ENCODE measurements around the gene KIFC3.
"Not testable (repeated sequence)": the region's sequence is repeated elsewhere in the genome, so short reads cannot be mapped to it uniquely, and the experiment has no call there.

The KIFC3 gene

DNA sequence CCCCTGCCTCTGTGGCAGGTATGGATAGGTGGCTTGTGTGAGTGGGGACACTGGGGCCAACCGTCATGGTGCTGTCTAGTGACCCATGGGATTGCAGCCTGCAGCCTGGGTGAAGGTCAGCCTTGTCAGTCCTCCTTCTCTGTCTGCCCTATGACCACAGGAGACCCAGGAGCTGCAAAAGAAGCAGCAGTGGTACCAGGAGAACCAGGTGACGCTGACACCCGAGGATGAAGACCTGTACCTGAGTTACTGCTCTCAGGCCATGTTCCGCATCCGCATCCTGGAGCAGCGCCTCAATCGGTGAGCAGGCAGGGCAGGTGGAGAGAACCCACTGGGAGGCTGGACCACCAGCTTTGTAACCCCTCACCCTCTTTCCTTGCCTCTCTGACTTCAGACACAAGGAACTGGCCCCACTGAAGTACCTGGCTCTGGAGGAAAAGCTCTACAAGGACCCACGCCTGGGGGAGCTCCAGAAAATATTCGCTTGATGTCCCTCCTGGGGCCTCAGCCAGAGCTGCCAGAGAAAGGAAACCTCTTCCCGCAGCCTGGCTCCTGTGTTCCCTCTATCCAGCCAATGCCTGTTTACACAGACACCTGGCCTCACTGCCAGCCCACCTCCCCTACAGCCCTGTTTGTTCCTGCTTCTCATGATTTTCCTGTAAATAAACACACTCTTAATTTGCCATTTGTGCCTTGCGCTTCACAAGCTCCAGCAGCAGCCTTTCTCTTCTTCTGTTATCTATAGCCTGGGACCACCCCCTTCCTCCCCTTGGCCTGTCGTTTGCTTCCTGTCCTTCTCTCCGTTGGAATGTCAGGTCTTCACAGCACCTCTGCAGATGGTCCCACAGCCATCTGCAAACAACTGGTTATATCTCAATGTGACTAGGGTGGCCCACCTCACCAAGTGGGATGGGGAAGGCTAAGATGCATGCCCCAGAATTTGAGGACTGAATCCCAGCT lies 71.2 kb downstream of the KIFC3 start:
- H3K9me3 Mint-ChIP-seq = peaks cover 6% of the 10 kb centered on the region
- peaks cover 20% of the 10 kb centered on the region for H3K36me3 Mint-ChIP-seq (ENCODE audit: low read depth)
- H3K4me3 Mint-ChIP-seq = no peak overlapping the region
- no peak for DNase-seq
- no peak overlapping the region for H3K27ac Mint-ChIP-seq
- H3K27me3 Mint-ChIP-seq = no peaks in the 10 kb centered on the region
- peaks cover 14% of the 10 kb centered on the region for H3K4me1 Mint-ChIP-seq (ENCODE audit: low read depth)

DNA sequence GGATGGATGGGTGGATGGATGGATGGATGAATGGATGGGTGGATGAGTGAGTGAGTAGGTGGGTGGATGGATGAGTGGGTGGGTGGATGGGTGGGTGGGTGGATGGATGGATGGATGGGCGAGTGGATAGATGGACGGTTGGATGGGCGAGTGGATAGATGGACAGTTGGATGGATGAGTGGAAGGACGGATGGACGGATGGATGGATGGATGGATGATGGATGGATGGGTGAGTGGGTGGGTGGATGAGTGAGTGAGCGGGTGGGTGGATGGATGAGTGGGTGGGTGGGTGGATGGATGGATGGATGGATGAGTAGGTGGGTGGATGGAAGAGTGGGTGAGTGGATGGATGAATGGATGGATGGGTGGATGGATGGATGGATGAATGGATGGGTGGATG lies 72.4 kb downstream of the KIFC3 start:
- not testable (repeated sequence) for H3K27me3 Mint-ChIP-seq, H3K4me3 Mint-ChIP-seq, DNase-seq, H3K9me3 Mint-ChIP-seq, H3K27ac Mint-ChIP-seq
- Mint-ChIP-seq H3K4me1 (ENCODE audit: low read depth) (peaks cover 13% of the 10 kb centered on the region), H3K36me3 (ENCODE audit: low read depth) (peaks cover 12% of the 10 kb centered on the region)

DNA sequence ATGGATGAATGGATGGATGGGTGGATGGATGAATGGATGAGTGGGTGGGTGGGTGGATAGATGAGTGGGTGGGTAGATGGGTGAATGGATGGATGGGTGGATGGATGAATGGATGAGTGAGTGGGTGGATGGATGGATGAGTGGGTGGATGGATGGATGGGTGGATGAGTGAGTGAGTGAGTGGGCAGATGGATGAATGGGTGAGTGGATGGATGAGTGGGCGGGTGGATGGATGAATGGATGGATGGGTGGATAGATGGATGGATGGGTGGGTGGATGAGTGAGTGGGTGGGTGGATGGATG lies 73.2 kb downstream of the KIFC3 start:
- peaks cover 6% of the 10 kb centered on the region for H3K9me3 Mint-ChIP-seq
- H3K4me3 Mint-ChIP-seq = no peak overlapping the region
- no peak overlapping the region for H3K27ac Mint-ChIP-seq

DNA sequence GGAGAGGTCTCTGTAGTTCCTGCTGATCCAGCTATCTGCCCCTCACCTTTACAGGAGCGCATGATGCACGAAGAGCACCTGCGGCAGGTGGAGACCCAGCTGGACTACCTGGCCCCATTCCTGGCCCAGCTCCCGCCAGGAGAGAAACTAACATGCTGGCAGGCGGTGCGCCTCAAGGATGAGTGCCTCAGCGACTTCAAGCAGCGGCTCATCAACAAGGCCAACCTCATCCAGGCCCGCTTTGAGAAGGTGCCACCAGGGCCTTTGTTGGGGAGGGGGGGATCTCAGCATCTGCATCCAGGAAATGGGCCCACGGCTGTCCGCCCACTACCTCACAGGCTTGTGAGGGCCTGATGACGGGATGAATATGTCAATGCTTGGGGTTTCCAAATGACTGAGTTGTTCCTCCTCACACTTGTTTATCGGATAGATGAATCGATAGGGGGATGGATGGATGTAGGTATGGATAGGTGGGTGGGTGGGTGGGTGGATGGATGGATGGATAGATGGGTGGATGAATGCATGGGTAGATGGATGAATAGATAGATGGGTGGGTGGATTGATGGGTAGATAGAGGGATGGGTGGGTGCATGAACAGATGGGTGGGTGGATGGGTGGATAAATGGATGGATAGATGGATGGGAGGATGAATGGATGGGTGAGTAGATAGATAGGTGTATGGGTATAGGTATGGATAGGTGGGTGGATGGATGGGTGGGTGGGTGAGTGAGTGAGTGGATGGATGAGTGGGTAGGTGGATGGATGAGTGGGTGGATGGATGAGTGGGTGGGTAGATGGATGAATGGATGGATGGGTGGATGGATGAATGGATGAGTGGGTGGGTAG lies 73.7 kb downstream of the KIFC3 start:
- Mint-ChIP-seq H3K9me3 (peaks cover 6% of the 10 kb centered on the region), H3K27me3 (no peaks in the 10 kb centered on the region), H3K27ac (no peak overlapping the region), H3K4me1 (ENCODE audit: low read depth) (peaks cover 8% of the 10 kb centered on the region), H3K4me3 (no peak overlapping the region), H3K36me3 (ENCODE audit: low read depth) (peaks cover 8% of the 10 kb centered on the region)
- no peak for DNase-seq

More for the DNA sequence above, 73.2 kb downstream of the KIFC3 start:
- Mint-ChIP-seq H3K4me1 (ENCODE audit: low read depth) (peaks cover 11% of the 10 kb centered on the region), H3K27me3 (no peaks in the 10 kb centered on the region), H3K36me3 (ENCODE audit: low read depth) (peaks cover 8% of the 10 kb centered on the region)
- no peak for DNase-seq

DNA sequence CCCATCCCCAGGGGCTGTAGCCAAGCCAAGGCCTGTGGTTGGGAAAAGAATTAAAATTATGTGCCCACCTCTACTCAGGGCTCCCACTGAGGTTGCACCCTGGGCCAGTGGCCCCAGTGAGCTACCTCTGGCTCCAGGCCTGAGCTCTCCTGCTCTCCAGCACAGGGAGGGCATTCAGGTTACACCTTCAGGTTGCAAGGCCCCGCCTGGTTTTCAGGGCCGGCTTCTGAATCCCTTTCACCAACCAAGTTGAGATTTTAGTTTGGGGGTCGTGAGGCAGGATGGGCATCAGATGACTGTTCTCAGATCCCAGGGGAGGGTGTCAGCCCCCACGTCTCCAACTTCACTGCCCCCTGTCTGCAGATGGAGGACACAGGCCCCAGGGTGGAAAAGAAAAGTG lies 74.7 kb downstream of the KIFC3 start:
- H3K36me3 Mint-ChIP-seq (ENCODE audit: low read depth) = peaks cover 2% of the 10 kb centered on the region
- no peak for DNase-seq
- H3K4me1 Mint-ChIP-seq (ENCODE audit: low read depth) = peaks cover 6% of the 10 kb centered on the region
- H3K27me3 Mint-ChIP-seq = no peaks in the 10 kb centered on the region
- H3K27ac Mint-ChIP-seq = no peak overlapping the region
- no peaks in the 10 kb centered on the region for H3K9me3 Mint-ChIP-seq
- H3K4me3 Mint-ChIP-seq = no peak overlapping the region

GRCh38 chr16:57726433-57726947 lies 75.8 kb downstream of the KIFC3 start:
- Mint-ChIP-seq H3K9me3 (no peaks in the 10 kb centered on the region), H3K27me3 (no peaks in the 10 kb centered on the region), H3K4me3 (no peak overlapping the region), H3K36me3 (ENCODE audit: low read depth) (no peaks in the 10 kb centered on the region), H3K27ac (no peak overlapping the region), H3K4me1 (ENCODE audit: low read depth) (peaks cover 6% of the 10 kb centered on the region)
- DNase-seq = no peak

DNA sequence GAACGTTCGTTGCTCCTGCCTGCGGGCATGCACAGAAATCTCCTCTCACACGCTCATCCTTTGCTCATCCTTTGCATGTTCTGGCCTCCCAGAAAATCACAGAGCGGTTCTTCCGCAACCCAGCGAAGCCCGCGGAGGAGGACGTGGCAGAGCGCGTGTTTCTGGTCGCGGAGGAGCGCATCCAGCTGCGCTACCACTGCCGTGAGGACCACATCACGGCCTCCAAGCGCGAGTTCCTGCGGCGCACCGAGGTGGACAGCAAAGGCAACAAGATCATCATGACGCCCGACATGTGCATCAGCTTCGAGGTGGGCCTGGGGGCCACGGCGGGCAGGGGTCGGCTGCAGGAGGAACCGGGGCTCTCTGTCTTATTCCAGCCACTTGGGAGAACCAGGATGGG lies 76.3 kb downstream of the KIFC3 start:
- Mint-ChIP-seq H3K27ac (no peak overlapping the region), H3K9me3 (no peaks in the 10 kb centered on the region), H3K4me3 (no peak overlapping the region), H3K27me3 (no peaks in the 10 kb centered on the region), H3K36me3 (ENCODE audit: low read depth) (no peaks in the 10 kb centered on the region), H3K4me1 (ENCODE audit: low read depth) (peaks cover 6% of the 10 kb centered on the region)
- DNase-seq = no peak

- Mint-ChIP-seq H3K9me3 (no peaks in the 10 kb centered on the region), H3K36me3 (ENCODE audit: low read depth) (no peaks in the 10 kb centered on the region), H3K27ac (no peak overlapping the region), H3K27me3 (no peaks in the 10 kb centered on the region), H3K4me1 (ENCODE audit: low read depth) (peaks cover 6% of the 10 kb centered on the region), H3K4me3 (no peak overlapping the region)
- DNase-seq = no peak
Observed at GRCh38 chr16:57725554-57725953, 76.7 kb downstream of the KIFC3 start.

- Mint-ChIP-seq H3K9me3 (no peaks in the 10 kb centered on the region), H3K36me3 (ENCODE audit: low read depth) (no peaks in the 10 kb centered on the region), H3K27ac (no peak overlapping the region), H3K4me3 (no peak overlapping the region), H3K4me1 (ENCODE audit: low read depth) (peaks cover 6% of the 10 kb centered on the region), H3K27me3 (no peaks in the 10 kb centered on the region)
- DNase-seq = no peak
Observed at GRCh38 chr16:57725151-57725550, 77.1 kb downstream of the KIFC3 start.

DNA sequence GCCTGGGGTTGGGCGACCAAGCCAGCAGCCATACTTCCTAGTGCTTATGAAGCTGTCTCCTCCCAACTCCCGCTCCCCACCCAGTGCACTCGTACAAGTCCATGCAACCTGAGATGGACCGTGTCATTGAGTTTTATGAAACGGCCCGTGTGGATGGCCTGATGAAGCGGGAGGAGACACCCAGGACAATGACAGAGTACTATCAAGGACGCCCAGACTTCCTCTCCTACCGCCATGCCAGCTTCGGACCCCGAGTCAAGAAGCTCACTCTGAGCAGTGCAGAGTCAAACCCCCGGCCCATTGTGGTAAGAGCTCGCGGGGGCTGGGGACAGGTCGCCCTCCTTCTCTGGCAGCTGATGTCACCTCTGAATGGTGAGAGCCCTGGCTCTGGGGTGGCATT lies 77.8 kb downstream of the KIFC3 start:
- H3K36me3 Mint-ChIP-seq (ENCODE audit: low read depth) = no peaks in the 10 kb centered on the region
- H3K4me1 Mint-ChIP-seq (ENCODE audit: low read depth) = peaks cover 6% of the 10 kb centered on the region
- H3K27me3 Mint-ChIP-seq = no peaks in the 10 kb centered on the region
- no peak for DNase-seq
- no peak overlapping the region for H3K27ac Mint-ChIP-seq
- no peak overlapping the region for H3K4me3 Mint-ChIP-seq
- H3K9me3 Mint-ChIP-seq = no peaks in the 10 kb centered on the region

GRCh38 chr16:57723170-57723569 lies 79.1 kb downstream of the KIFC3 start:
- peaks cover 5% of the 10 kb centered on the region for H3K4me1 Mint-ChIP-seq (ENCODE audit: low read depth)
- no peaks in the 10 kb centered on the region for H3K36me3 Mint-ChIP-seq (ENCODE audit: low read depth)
- H3K4me3 Mint-ChIP-seq = no peak overlapping the region
- H3K9me3 Mint-ChIP-seq = no peaks in the 10 kb centered on the region
- no peak for DNase-seq
- no peak overlapping the region for H3K27ac Mint-ChIP-seq
- H3K27me3 Mint-ChIP-seq = no peaks in the 10 kb centered on the region

- H3K27me3 Mint-ChIP-seq = no peaks in the 10 kb centered on the region
- no peaks in the 10 kb centered on the region for H3K36me3 Mint-ChIP-seq (ENCODE audit: low read depth)
- DNase-seq = no peak
- peaks cover 4% of the 10 kb centered on the region for H3K4me1 Mint-ChIP-seq (ENCODE audit: low read depth)
- H3K9me3 Mint-ChIP-seq = no peaks in the 10 kb centered on the region
- no peak overlapping the region for H3K4me3 Mint-ChIP-seq
- no peak overlapping the region for H3K27ac Mint-ChIP-seq
Observed at GRCh38 chr16:57722651-57723050, 79.6 kb downstream of the KIFC3 start.

GRCh38 chr16:57722210-57722499 lies 80.1 kb downstream of the KIFC3 start:
- Mint-ChIP-seq H3K9me3 (no peaks in the 10 kb centered on the region), H3K27ac (no peak overlapping the region)

DNA sequence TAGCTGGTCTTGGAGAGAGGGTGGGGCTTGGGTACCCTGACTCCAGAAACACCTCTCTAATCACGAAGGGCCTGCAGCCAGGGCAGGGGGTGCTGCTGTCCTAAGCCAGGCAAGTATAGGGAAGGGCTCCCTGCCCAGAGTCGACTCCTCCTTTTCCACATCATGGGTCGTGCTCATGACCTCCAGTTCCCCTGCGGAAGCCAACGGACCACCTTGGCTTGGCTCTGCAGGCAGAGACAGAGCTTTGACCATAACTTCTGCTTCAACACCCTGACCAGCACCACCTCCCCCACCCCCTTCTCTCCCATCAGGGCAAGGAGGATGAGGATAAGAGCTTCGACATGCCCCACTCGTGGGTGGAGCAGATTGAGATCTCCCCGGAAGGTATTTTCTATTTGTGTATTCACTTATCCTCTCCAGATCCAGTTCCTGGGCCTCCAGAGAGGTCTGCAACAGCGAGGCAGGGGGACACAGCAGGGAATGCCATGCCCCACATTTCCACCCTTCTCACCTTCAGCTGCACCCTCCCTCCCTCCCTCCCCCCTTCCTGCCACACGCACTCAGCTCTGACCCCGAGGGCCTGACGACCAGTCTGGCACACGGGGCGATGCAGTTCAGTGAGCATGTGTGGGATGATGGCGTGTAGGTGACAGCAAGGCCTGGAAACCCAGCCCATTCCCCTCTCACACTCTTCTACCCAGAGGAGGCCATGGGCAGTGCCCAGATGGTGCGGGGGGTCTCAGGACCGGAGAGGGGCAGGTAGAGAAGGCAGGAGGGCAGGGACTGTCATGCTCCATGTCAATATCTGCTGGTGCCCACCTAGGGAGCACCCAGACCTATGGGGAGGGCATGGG lies 80.7 kb downstream of the KIFC3 start:
- Mint-ChIP-seq H3K4me3 (no peak overlapping the region), H3K27ac (no peak overlapping the region), H3K4me1 (ENCODE audit: low read depth) (peaks cover 4% of the 10 kb centered on the region), H3K27me3 (no peaks in the 10 kb centered on the region), H3K9me3 (no peaks in the 10 kb centered on the region), H3K36me3 (ENCODE audit: low read depth) (no peaks in the 10 kb centered on the region)
- DNase-seq = no peak

More at GRCh38 chr16:57722210-57722499, 80.1 kb downstream of the KIFC3 start:
- no peak for DNase-seq
- Mint-ChIP-seq H3K4me3 (no peak overlapping the region), H3K27me3 (no peaks in the 10 kb centered on the region), H3K36me3 (ENCODE audit: low read depth) (no peaks in the 10 kb centered on the region), H3K4me1 (ENCODE audit: low read depth) (peaks cover 4% of the 10 kb centered on the region)
